Fibroblast of lung (primary cell): ENCODE results near the gene HTRA2.

Source experiments
- EZH2 ChIP-seq: IDR thresholded peaks from 2 replicates; pipeline ENCODE4 v1.5.1; 2012; ENCODE audit warnings: low read length, control low read depth, mild to moderate bottlenecking; ENCODE audit errors: missing control alignments
- TF ChIP-seq, protein P1 (sequence below), 2 donors: IDR thresholded peaks in 1 of 2; conservative IDR thresholded peaks in 1 of 2; 1 replicate in 1 of 2; 2 replicates in 1 of 2; pipeline ENCODE4 v1.5.1; 2011 to 2012; ENCODE audit warnings: low read length in 2 of 2, control low read depth in 1 of 2, inconsistent platforms in 1 of 2, low read depth in 1 of 2, mild to moderate bottlenecking in 1 of 2

DNA sequence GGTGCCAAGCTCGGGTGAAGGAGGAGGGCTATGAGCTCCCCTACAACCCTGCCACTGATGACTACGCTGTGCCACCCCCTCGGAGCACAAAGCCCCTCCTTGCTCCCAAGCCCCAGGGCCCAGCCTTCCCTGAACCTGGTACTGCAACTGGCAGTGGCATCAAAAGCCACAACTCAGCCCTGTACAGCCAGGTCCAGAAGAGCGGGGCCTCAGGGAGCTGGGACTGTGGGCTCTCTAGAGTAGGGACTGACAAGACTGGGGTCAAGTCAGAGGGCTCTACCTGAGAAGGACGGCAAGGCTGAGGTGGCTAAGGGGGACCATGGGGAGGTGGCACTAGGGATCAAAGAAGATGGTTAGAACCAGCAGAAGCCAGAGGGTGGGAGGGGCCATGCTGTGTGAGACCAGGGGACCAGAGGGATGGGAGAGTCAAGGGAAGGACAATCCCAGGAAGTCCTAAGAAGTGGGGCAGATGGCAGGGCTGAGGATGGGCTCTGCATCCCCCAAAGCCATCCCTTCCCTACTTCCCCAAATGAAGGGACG is 27.2 kb downstream of the HTRA2 start:
- TF ChIP-seq, protein P1, sequence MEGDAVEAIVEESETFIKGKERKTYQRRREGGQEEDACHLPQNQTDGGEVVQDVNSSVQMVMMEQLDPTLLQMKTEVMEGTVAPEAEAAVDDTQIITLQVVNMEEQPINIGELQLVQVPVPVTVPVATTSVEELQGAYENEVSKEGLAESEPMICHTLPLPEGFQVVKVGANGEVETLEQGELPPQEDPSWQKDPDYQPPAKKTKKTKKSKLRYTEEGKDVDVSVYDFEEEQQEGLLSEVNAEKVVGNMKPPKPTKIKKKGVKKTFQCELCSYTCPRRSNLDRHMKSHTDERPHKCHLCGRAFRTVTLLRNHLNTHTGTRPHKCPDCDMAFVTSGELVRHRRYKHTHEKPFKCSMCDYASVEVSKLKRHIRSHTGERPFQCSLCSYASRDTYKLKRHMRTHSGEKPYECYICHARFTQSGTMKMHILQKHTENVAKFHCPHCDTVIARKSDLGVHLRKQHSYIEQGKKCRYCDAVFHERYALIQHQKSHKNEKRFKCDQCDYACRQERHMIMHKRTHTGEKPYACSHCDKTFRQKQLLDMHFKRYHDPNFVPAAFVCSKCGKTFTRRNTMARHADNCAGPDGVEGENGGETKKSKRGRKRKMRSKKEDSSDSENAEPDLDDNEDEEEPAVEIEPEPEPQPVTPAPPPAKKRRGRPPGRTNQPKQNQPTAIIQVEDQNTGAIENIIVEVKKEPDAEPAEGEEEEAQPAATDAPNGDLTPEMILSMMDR (conservative IDR thresholded peaks at IDR 0.05 in 1 of 2, IDR thresholded peaks at IDR 0.05 in 1 of 2; ENCODE audit: low read depth in 1 of 2, low read length in 2 of 2) = no peak
- TF ChIP-seq EZH2 = no peak
